Mesenchymal stem cell (in vitro differentiated cells and primary cell): Measurements from ENCODE around the gene SCN8A.
"Not testable (repeated sequence)": the region's sequence is repeated elsewhere in the genome, so short reads cannot be mapped to it uniquely, and the experiment has no call there.

Source experiments
- DNase-seq: peaks from one replicate; pipeline ENCODE4 v3.0.0-alpha.2; 2013
- H2AFZ ChIP-seq: one replicate; pipeline ENCODE4 v1.6.1; 2013; ENCODE audit warnings: low read depth, mild to moderate bottlenecking, control low read depth, inconsistent platforms, low read length, moderate library complexity
- H2AK5ac ChIP-seq: 2 replicates; pipeline ENCODE4 v1.6.1; 2013; ENCODE audit warnings: low read length, moderate library complexity, mild to moderate bottlenecking, inconsistent platforms; ENCODE audit not compliant: severe bottlenecking
- H2BK120ac ChIP-seq: one replicate; pipeline ENCODE4 v1.6.1; 2013; ENCODE audit warnings: low read depth, mild to moderate bottlenecking, inconsistent platforms, low read length, moderate library complexity
- H2BK12ac ChIP-seq, 2 experiments: one replicate each; pipeline ENCODE4 v1.6.1; 2013; ENCODE audit warnings: inconsistent platforms in 2 of 2, low read length in 2 of 2, mild to moderate bottlenecking in 2 of 2, moderate library complexity in 2 of 2, control low read depth in 1 of 2
- H2BK15ac ChIP-seq: one replicate; pipeline ENCODE4 v1.6.1; 2013; ENCODE audit warnings: mild to moderate bottlenecking, low read depth, inconsistent platforms; ENCODE audit not compliant: poor library complexity, severe bottlenecking
- H2BK5ac ChIP-seq: 2 replicates; pipeline ENCODE4 v1.6.1; 2013; ENCODE audit warnings: low read depth, mild to moderate bottlenecking, low read length, control low read depth, inconsistent platforms; ENCODE audit not compliant: poor library complexity, severe bottlenecking
- H3K14ac ChIP-seq, 2 experiments: one replicate each; pipeline ENCODE4 v1.6.1; 2013; ENCODE audit warnings: inconsistent platforms in 2 of 2, low read length in 2 of 2, control low read depth in 1 of 2, mild to moderate bottlenecking in 1 of 2, moderate library complexity in 1 of 2
- H3K18ac ChIP-seq, 2 experiments: one replicate each; pipeline ENCODE4 v1.6.1; 2013; ENCODE audit warnings: inconsistent platforms in 2 of 2, low read length in 2 of 2, control low read depth in 1 of 2, low read depth in 1 of 2, mild to moderate bottlenecking in 1 of 2
- H3K23ac ChIP-seq, 2 experiments: one replicate each; pipeline ENCODE4 v1.6.1; 2013; ENCODE audit warnings: inconsistent platforms in 2 of 2, low read length in 2 of 2, mild to moderate bottlenecking in 2 of 2, moderate library complexity in 2 of 2, control low read depth in 1 of 2
- H3K27ac ChIP-seq: 2 replicates; pipeline ENCODE4 v1.5.1; 2013; ENCODE audit warnings: mild to moderate bottlenecking, moderate library complexity, low read length, control low read depth, inconsistent platforms; ENCODE audit not compliant: poor library complexity, severe bottlenecking
- H3K27me3 ChIP-seq, 2 experiments: 2 replicates each; pipeline versions ENCODE4 v1.6.1 to v1.7.0; 2013; ENCODE audit warnings: low read length in 2 of 2, mild to moderate bottlenecking in 2 of 2, moderate library complexity in 2 of 2, control low read depth in 1 of 2, inconsistent platforms in 1 of 2; ENCODE audit not compliant: control insufficient read depth in 1 of 2, insufficient read depth in 1 of 2
- H3K36me3 ChIP-seq, 2 experiments: 2 replicates each; pipeline versions ENCODE4 v1.6.1 to v1.7.0; 2013; ENCODE audit warnings: low read length in 2 of 2, control low read depth in 1 of 2, inconsistent platforms in 1 of 2, low read depth in 1 of 2, mild to moderate bottlenecking in 1 of 2; ENCODE audit not compliant: insufficient read depth in 2 of 2, control insufficient read depth in 1 of 2
- H3K4ac ChIP-seq, 2 experiments: one replicate each; pipeline ENCODE4 v1.6.1; 2013; ENCODE audit warnings: inconsistent platforms in 2 of 2, low read length in 2 of 2, mild to moderate bottlenecking in 2 of 2, moderate library complexity in 2 of 2, control low read depth in 1 of 2, low read depth in 1 of 2
- H3K4me1 ChIP-seq: 2 replicates; pipeline ENCODE4 v1.6.1; 2013; ENCODE audit warnings: low read depth, low read length, control low read depth; ENCODE audit not compliant: control insufficient read depth, insufficient read depth
- H3K4me2 ChIP-seq: 2 replicates; pipeline ENCODE4 v1.6.1; 2013; ENCODE audit warnings: low read length, mild to moderate bottlenecking, inconsistent platforms; ENCODE audit not compliant: poor library complexity, severe bottlenecking
- H3K4me3 ChIP-seq, 2 experiments: 2 replicates each; pipeline versions ENCODE4 v1.5.1 to v1.7.0; 2013; ENCODE audit warnings: low read length in 2 of 2, mild to moderate bottlenecking in 2 of 2, control low read depth in 1 of 2, low read depth in 1 of 2; ENCODE audit not compliant: insufficient read depth in 1 of 2
- H3K79me1 ChIP-seq: replicated peaks from 2 replicates; pipeline ENCODE4 v1.6.1; 2013; ENCODE audit warnings: mild to moderate bottlenecking, control low read depth, low read length, inconsistent platforms; ENCODE audit not compliant: poor library complexity, severe bottlenecking
- H3K9ac ChIP-seq: 2 replicates; pipeline ENCODE4 v1.7.0; 2013; ENCODE audit warnings: mild to moderate bottlenecking, low read length, moderate library complexity
- H3K9me3 ChIP-seq: 2 replicates; pipeline ENCODE4 v1.7.0; 2013; ENCODE audit warnings: mild to moderate bottlenecking, low read length; ENCODE audit not compliant: control insufficient read depth
- H4K8ac ChIP-seq: one replicate; pipeline ENCODE4 v1.6.1; 2013; ENCODE audit warnings: inconsistent platforms, mild to moderate bottlenecking, low read length, moderate library complexity
- H4K91ac ChIP-seq: one replicate; pipeline ENCODE4 v1.6.1; 2013; ENCODE audit warnings: mild to moderate bottlenecking, low read length, inconsistent platforms
- WGBS: methylation state at CpG from one replicate; pipeline ENCODE4 v1.1.7; 2013; ENCODE audit warnings: mixed read lengths; 5-methylcytosine and 5-hydroxymethylcytosine counted together

SCN8A gene

GRCh38 chr12:51642286-51642685 is 51.3 kb downstream of the SCN8A start:
- Histone ChIP-seq H3K9ac (no peak overlapping the region), H3K4me2 (no peak overlapping the region), H3K79me1 (no peaks in the 10 kb centered on the region), H2BK12ac (no peak overlapping the region), H3K14ac (no peak overlapping the region), H3K18ac (no peak overlapping the region), H2BK15ac (no peak overlapping the region), H2AFZ (no peak overlapping the region), H3K27ac (no peak overlapping the region), H4K8ac (no peak overlapping the region), H3K4ac (no peak overlapping the region), H3K4me1 (no peaks in the 10 kb centered on the region), H3K9me3 (peaks cover 5% of the 10 kb centered on the region), H3K27me3 (no peaks in the 10 kb centered on the region), H4K91ac (no peak overlapping the region), H3K23ac (no peak overlapping the region), H3K4me3 (no peak overlapping the region), H3K36me3 (no peaks in the 10 kb centered on the region), H2BK120ac (no peak overlapping the region), H2BK5ac (no peak overlapping the region), H2AK5ac (no peak overlapping the region)
- no peak for DNase-seq

GRCh38 chr12:51643951-51644350 is 52.9 kb downstream of the SCN8A start:
- no peaks in the 10 kb centered on the region for H3K4me1 ChIP-seq
- no peak overlapping the region for H3K9ac ChIP-seq
- H3K4me3 ChIP-seq = no peak overlapping the region
- no peak overlapping the region for H2BK12ac ChIP-seq
- H3K23ac ChIP-seq = no peak overlapping the region
- no peak overlapping the region for H2BK120ac ChIP-seq
- no peak overlapping the region for H3K4me2 ChIP-seq
- no peaks in the 10 kb centered on the region for H3K79me1 ChIP-seq
- WGBS = no CpG with 5 or more reads among the region's 1 CpG
- H3K27ac ChIP-seq = no peak overlapping the region
- no peaks in the 10 kb centered on the region for H3K27me3 ChIP-seq
- H4K91ac ChIP-seq = no peak overlapping the region
- H3K18ac ChIP-seq = no peak overlapping the region
- H4K8ac ChIP-seq = no peak overlapping the region
- no peak overlapping the region for H3K4ac ChIP-seq
- no peak overlapping the region for H3K14ac ChIP-seq
- no peak for DNase-seq
- H2BK15ac ChIP-seq = no peak overlapping the region
- H3K36me3 ChIP-seq = no peaks in the 10 kb centered on the region
- H3K9me3 ChIP-seq = no peaks in the 10 kb centered on the region
- no peak overlapping the region for H2BK5ac ChIP-seq
- H2AK5ac ChIP-seq = no peak overlapping the region
- H2AFZ ChIP-seq = no peak overlapping the region

GRCh38 chr12:51644691-51645090 is 53.7 kb downstream of the SCN8A start:
- not testable (repeated sequence) for DNase-seq, H4K8ac ChIP-seq, H3K14ac ChIP-seq, H3K4me2 ChIP-seq, H3K4ac ChIP-seq, H3K27ac ChIP-seq, H3K4me1 ChIP-seq, H3K36me3 ChIP-seq, H3K23ac ChIP-seq, H4K91ac ChIP-seq, H2AK5ac ChIP-seq, H3K4me3 ChIP-seq, H3K79me1 ChIP-seq, H3K9ac ChIP-seq, H2BK120ac ChIP-seq, H2BK12ac ChIP-seq, H2AFZ ChIP-seq, H2BK15ac ChIP-seq, H3K27me3 ChIP-seq, H2BK5ac ChIP-seq, H3K18ac ChIP-seq, H3K9me3 ChIP-seq
- WGBS = 95% methylated on average over 8 of the region's 23 CpGs

- WGBS = 100% methylated on average over 2 of the region's 2 CpGs
- H2AFZ ChIP-seq = no peak overlapping the region
Measured at GRCh38 chr12:51645961-51646360, 54.9 kb downstream of the SCN8A start.

More at GRCh38 chr12:51645961-51646360, 54.9 kb downstream of the SCN8A start:
- no peak overlapping the region for H4K91ac ChIP-seq
- no peak overlapping the region for H4K8ac ChIP-seq
- H3K27me3 ChIP-seq = no peaks in the 10 kb centered on the region
- H2BK5ac ChIP-seq = no peak overlapping the region
- no peak overlapping the region for H2BK12ac ChIP-seq
- H3K23ac ChIP-seq = no peak overlapping the region
- H3K4ac ChIP-seq = no peak overlapping the region
- H2AK5ac ChIP-seq = no peak overlapping the region
- H3K4me2 ChIP-seq = no peak overlapping the region
- H3K9me3 ChIP-seq = no peaks in the 10 kb centered on the region
- H3K9ac ChIP-seq = no peak overlapping the region
- no peak overlapping the region for H3K27ac ChIP-seq
- H2BK15ac ChIP-seq = no peak overlapping the region
- H3K4me1 ChIP-seq = no peaks in the 10 kb centered on the region
- no peak for DNase-seq
- H3K79me1 ChIP-seq = no peaks in the 10 kb centered on the region
- H3K4me3 ChIP-seq = no peak overlapping the region
- H3K36me3 ChIP-seq = no peaks in the 10 kb centered on the region
- no peak overlapping the region for H3K18ac ChIP-seq
- H2BK120ac ChIP-seq = no peak overlapping the region
- no peak overlapping the region for H3K14ac ChIP-seq
